NCI-H2081 treated with DMSO at 0.1 percent for 48 hours (cell line): ENCODE data around the gene RAB22A.

ENCODE experiments used
- DNase-seq: peaks from one replicate; lab custom pipeline; 2025; lab: John Stamatoyannopoulos, UW

RAB22A gene, protein sequence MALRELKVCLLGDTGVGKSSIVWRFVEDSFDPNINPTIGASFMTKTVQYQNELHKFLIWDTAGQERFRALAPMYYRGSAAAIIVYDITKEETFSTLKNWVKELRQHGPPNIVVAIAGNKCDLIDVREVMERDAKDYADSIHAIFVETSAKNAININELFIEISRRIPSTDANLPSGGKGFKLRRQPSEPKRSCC

GRCh38 chr20:58309591-58310290 lies at the start of gene RAB22A:
RAB22A (plus strand) TSS chr20:58309715; CDS start chr20:58309977, 262 bp downstream.
- DNase-seq = no peak

- DNase-seq = no peak
These were observed 49.5 kb upstream of the RAB22A start for GRCh38 chr20:58260006-58260405.

DNA sequence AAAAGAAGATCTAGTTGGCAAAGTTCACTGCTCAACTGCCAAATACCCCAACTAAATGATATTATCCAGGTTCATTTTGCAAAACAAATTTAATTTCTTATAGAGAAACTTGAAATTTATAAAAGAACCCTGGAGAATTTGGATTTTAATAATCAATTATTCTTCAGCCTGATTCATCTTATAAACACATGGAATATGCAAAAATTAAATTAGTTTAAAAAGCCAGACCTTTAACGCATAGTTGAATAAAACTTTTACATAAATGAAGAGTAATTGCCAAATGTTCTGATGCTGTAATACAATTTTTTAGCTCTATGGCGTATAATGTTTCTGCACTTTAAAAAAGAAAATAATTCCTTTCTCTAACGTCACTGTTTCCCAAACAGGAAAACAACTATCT lies 47.9 kb upstream of the RAB22A start:
- no peak for DNase-seq

GRCh38 chr20:58264271-58264670 lies 45.2 kb upstream of the RAB22A start:
- no peak for DNase-seq

GRCh38 chr20:58267389-58268215 lies 41.9 kb upstream of the RAB22A start:
- no peak for DNase-seq

DNA sequence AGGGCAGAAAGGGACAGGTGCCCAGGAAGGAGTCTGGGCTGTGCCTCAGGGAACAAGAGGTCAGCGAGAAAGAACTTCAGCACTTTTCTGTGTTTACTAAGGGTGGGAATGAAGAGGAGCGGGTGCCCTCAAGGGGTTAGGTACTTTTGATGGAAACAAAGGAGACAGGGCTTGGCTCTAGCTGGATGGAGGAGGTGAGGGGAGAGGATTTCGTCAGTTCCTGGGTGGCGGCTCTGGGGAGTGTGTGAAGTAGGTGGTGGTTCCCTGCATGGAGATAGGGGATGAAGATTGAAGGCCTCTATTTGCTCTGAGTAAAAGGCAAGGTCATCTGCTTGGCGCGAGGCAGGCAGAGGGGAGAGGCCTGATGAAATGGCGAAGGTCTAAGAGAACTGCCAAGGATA lies 41.1 kb upstream of the RAB22A start:
- DNase-seq = no peak

DNA sequence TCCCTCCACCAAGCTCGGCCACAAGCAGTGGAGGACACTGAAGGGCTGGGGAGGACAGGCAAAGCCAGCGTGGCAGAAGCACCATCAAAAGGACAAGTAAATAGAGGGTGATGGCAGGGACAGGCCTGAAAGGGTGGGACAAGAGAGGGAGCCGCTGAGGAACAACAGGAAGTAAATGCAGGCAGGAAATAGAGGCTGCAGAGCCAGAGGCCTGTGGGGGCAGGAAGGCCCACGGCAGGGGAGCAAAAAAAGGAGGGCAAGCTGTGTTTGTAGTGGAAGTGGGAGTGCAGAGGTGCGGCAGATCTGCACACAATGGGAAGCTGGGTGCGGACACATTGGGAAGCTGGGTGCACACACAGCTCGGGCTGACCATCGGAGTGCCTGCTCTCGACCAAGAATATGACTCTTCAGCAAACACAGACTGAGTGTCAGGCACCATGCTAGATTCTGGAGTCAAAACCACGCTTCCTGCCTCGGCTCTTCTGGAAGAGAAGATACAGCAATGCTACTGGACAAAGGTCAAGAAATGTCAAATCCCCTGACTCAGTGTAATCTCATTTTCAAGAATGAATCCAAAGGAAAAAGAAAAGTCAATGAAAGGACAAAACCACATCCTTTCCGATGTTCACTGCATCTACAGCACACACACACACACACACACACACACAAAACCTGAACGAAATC lies 40.4 kb upstream of the RAB22A start:
- DNase-seq = no peak

- peak; percentile 4 for DNase-seq
These were observed 37.7 kb upstream of the RAB22A start for GRCh38 chr20:58271606-58272351.

DNA sequence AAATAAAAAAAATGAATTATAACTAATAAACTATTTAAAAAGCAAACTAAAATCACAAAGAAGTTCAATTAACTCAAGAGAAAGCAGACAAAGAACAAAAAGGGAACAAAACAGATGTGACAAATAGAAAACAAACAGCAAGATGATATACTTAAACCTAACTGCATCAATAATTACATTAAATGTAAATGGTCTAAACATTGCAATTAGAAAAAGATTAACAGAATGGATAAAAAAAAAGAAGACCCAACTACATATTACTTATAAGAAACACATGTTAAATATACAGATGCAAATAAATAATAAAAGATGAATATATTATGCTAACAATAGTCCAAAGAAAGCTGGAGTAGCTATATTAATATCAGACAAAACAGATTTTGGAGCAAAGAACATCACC lies 35.1 kb upstream of the RAB22A start:
- no peak for DNase-seq

DNA sequence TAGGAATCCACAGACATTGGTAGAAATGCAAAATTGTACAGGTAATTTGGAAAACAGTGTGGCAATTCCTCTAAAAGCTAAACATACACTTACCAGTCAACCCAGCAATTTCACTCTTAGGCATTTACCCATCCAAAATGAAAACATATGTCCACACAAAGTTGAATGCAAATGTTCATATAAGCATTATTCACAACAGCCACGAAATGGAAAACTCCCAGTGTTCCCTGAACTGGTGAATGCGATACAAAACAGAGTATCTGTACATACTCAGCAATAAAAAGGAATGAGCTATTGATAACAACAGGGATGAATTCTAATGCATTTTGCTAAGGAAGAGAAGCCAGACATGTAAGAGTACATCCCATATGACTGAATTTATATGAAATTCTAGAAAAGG lies 32.4 kb upstream of the RAB22A start:
- DNase-seq = no peak

- no peak for DNase-seq
These were observed 31.7 kb upstream of the RAB22A start for GRCh38 chr20:58277578-58278472.

DNA sequence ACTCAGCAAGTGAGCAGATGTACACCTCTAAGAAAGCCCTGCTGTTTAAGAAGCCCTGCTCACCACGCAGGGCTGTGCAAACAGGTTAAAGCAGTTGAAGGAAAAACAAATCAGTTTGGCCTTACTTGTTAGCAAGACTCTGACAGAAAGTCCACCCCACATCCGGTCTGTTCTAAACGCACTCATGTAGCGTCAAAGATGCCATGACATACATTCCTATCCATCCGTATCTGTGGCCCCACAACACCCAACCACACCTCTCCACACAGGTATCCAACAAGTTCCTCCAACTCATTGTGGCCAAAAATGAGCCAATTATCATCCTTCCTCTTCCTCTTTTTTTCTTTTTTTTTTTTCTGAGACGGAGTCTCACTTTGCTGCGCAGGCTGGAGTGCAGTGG lies 22.8 kb upstream of the RAB22A start:
- DNase-seq = no peak

- DNase-seq = no peak
These were observed 21.9 kb upstream of the RAB22A start for GRCh38 chr20:58287638-58288037.

GRCh38 chr20:58289143-58289542 lies 20.4 kb upstream of the RAB22A start:
- no peak for DNase-seq

- no peak for DNase-seq
These were observed 16.1 kb upstream of the RAB22A start for GRCh38 chr20:58293453-58293852.

GRCh38 chr20:58294497-58295455 lies 14.7 kb upstream of the RAB22A start:
- no peak for DNase-seq

DNA sequence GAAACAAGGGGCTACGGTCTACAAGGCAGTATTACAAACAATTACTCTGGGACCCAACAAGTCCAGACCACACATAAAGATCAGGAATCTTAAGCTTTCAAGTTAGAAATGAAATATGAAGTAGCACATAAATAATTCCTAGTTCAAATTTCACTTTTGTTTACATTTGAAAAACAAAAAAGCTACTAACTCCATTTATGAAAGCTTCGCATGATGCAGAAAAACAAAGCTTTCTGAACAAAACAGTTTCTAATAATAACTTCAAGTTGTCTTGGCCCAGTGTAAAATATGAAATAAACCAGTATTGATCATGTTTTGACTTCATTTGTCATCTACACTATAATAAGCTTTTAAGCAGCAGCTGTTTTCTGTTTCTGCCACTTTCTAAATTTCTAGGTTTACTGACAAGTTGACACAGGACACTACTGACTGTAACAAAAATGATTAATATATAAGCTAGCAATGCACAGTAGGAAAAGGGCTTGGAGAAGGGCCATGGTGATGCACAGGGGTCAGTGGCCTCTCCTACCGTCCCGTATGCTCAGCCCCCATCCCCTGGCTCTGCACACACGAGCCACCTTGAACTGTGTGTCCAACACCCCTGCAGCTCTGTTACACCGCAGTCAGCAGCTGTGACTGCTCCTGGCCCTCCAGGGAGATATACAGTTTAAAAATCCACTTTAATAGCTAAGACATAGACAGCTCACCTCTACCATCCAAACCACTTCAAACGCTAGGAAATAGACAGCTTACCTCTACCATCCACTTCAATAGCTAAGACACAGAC lies 13.3 kb upstream of the RAB22A start:
- no peak for DNase-seq

DNA sequence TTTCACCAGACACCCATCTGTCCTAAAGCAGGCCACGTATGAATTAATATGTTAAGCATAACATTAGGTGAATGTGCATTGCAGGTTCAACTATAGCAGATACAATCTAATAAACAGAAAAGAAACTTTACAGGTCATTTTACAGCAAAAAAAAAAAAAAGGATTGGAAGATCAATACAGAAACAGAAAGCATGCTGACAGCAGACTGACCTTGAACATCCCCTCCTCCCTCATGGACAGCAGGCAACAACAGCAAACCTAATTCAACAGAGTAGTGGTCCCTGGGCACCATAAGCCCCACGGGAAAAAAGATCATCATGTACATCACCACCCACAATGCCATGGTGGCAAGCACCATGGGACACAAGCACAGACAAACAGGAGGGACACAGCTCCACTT lies 12.1 kb upstream of the RAB22A start:
- no peak for DNase-seq

DNA sequence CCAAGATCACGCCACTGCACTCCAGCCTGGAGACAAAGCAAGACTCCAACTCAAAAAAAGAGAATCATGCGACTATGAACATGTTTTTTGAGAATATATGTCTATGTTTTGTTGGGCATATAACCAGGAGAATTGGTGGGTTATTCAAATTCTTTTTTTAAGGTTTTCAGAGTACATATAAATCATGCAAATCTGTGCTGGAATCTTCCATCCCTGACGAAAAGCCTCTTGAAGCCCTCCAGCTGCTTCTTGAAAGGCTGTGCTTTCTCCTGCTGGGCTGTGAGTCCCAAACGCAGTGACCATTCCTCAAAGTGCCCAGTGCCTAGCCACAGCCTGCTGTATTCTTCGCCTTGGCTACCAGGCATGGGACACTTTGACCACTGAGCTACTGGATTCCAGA lies 9.2 kb upstream of the RAB22A start:
- no peak for DNase-seq
